Common myeloid progenitor, CD34-positive (primary cell): ENCODE measurements around the gene FBXO22. TPM values are rescaled to one million over a fixed set of nuclear protein-coding genes. Genes with fewer than 3 reads are reported as not detected.
"Not testable (repeated sequence)": the region's sequence is repeated elsewhere in the genome, so short reads cannot be mapped to it uniquely, and the experiment has no call there.

ENCODE experiments used
- CTCF ChIA-PET: fragments of 350-600 bp; sonication (Branson Sonifier 250); formaldehyde crosslinking; loops from one replicate; lab custom pipeline; 2021; ENCODE audit warnings: antibody characterized with exemption; lab: Charles Lee
- POLR2A ChIA-PET: fragments of 350-600 bp; sonication (Branson Sonifier 250); formaldehyde crosslinking; loops from one replicate; lab custom pipeline; 2021; ENCODE audit warnings: antibody characterized with exemption; lab: Charles Lee
- DNase-seq, 3 donors: peaks; one replicate each; pipeline versions ENCODE4 v3.0.0 to v3.0.0-alpha.2; 2013
- H3K27ac ChIP-seq, 2 experiments: 1 replicate in 1 of 2; 2 replicates in 1 of 2; pipeline ENCODE4 v1.7.0; 2013; ENCODE audit warnings: inconsistent platforms in 2 of 2, low read length in 2 of 2, mild to moderate bottlenecking in 2 of 2, low read depth in 1 of 2, moderate library complexity in 1 of 2; ENCODE audit not compliant: severe bottlenecking in 2 of 2, insufficient read depth in 1 of 2, poor library complexity in 1 of 2
- H3K27me3 ChIP-seq, 5 experiments: replicated peaks in 2 of 5; 1 replicate in 3 of 5; 2 replicates in 2 of 5; pipeline versions ENCODE4 v1.6.1 to v1.7.0; 2013; ENCODE audit warnings: low read length in 4 of 5, mild to moderate bottlenecking in 2 of 5, moderate library complexity in 2 of 5, inconsistent platforms in 1 of 5; ENCODE audit not compliant: insufficient read depth in 5 of 5, control insufficient read depth in 4 of 5
- H3K36me3 ChIP-seq, 4 experiments: 1 replicate in 2 of 4; 2 replicates in 2 of 4; pipeline versions ENCODE4 v1.6.1 to v1.7.0; 2013; ENCODE audit warnings: low read length in 3 of 4, control low read depth in 1 of 4, mild to moderate bottlenecking in 1 of 4; ENCODE audit not compliant: control insufficient read depth in 4 of 4, insufficient read depth in 4 of 4
- H3K4me1 ChIP-seq, 4 experiments: 1 replicate in 3 of 4; 2 replicates in 1 of 4; pipeline versions ENCODE4 v1.6.1 to v1.7.1; 2013; ENCODE audit warnings: low read length in 3 of 4, mild to moderate bottlenecking in 3 of 4, control low read depth in 1 of 4, inconsistent platforms in 1 of 4, moderate library complexity in 1 of 4; ENCODE audit not compliant: control insufficient read depth in 4 of 4, insufficient read depth in 4 of 4; ENCODE audit errors: control extremely low read depth in 1 of 4
- H3K4me3 ChIP-seq, 7 experiments: 1 replicate in 4 of 7; 2 replicates in 3 of 7; pipeline versions ENCODE4 v1.5.1 to v1.7.0; 2013; ENCODE audit warnings: mild to moderate bottlenecking in 7 of 7, low read length in 6 of 7, moderate library complexity in 6 of 7, inconsistent platforms in 2 of 7, low read depth in 2 of 7, control low read depth in 1 of 7; ENCODE audit not compliant: insufficient read depth in 4 of 7, control insufficient read depth in 1 of 7; ENCODE audit errors: extremely low read depth in 1 of 7
- H3K9me3 ChIP-seq, 5 experiments: 1 replicate in 4 of 5; 2 replicates in 1 of 5; pipeline versions ENCODE4 v1.6.1 to v1.7.1; 2013; ENCODE audit warnings: low read length in 4 of 5, mild to moderate bottlenecking in 2 of 5, inconsistent platforms in 1 of 5, low read depth in 1 of 5, moderate library complexity in 1 of 5; ENCODE audit not compliant: control insufficient read depth in 4 of 5, insufficient read depth in 2 of 5; ENCODE audit errors: control extremely low read depth in 1 of 5
- WGBS: methylation state at CpG from one replicate; pipeline ENCODE4 v1.1.5; 2013; ENCODE audit not compliant: insufficient coverage; 5-methylcytosine and 5-hydroxymethylcytosine counted together
- polyA plus RNA-seq: library from polyadenylated mRNA; unstranded; fragments of 120-200 nt; gene quantifications from one replicate; pipeline ENCODE4 v1.2.1, GENCODE V29; 2013

FBXO22 gene
- 16.6 TPM for polyA plus RNA-seq

- H3K9me3 ChIP-seq, result no peaks in the 10 kb centered on the region
- H3K4me1 ChIP-seq, result peaks cover 8 to 31% (median 20%) of the 10 kb centered on the region in 4 experiments
- peaks cover 11 to 24% (median 13%) of the 10 kb centered on the region in 4 experiments for H3K36me3 ChIP-seq
- POLR2A ChIA-PET, result interaction anchor here (0.5 kb wide), 1 partner anchor 20 kb away, joined by 3 read pairs; no protein-coding TSS in a partner anchor
- peak within 1 kb of the TSS; percentile 67 to 97 (median 92) for H3K4me3 ChIP-seq
- DNase-seq, result peak; percentile 90 to 95 (median 94)
- WGBS, result 2% methylated on average over 59 of the region's 63 CpGs
- H3K27ac ChIP-seq, result peak within 1 kb of the TSS; percentile 74 to 87
- H3K27me3 ChIP-seq, result no peaks in the 10 kb centered on the region
- CTCF ChIA-PET, result interaction anchor here (0.7 to 2.0 kb wide), 6 partner anchors 10 to 62 kb away, joined by 3 to 5 read pairs (median 4); no protein-coding TSS in a partner anchor
These were observed at the start of gene FBXO22 for GRCh38 chr15:75903331-75904239. FBXO22 (plus strand) TSS chr15:75903878; CDS start chr15:75903964, 86 bp downstream.

- POLR2A ChIA-PET, result no interaction called here
- Histone ChIP-seq H3K36me3 (peaks cover 10 to 32% (median 22%) of the 10 kb centered on the region in 4 experiments), H3K27me3 (no peaks in the 10 kb centered on the region), H3K4me3 (no peak overlapping the region), H3K4me1 (peaks cover 0 to 4% (median 1%) of the 10 kb centered on the region in 4 experiments), H3K27ac (no peak overlapping the region), H3K9me3 (no peaks in the 10 kb centered on the region)
- CTCF ChIA-PET, result no interaction called here
- DNase-seq, result no peak
These were observed 45.8 kb upstream of the FBXO22 start for GRCh38 chr15:75857886-75858285.

- 88% methylated on average over 2 of the region's 6 CpGs for WGBS
- peaks cover 4 to 31% (median 16%) of the 10 kb centered on the region in 4 experiments for H3K36me3 ChIP-seq
- ChIA-PET CTCF (interaction anchor here (0.9 to 1.3 kb wide), 2 partner anchors 14 to 51 kb away, joined by 3 read pairs; no protein-coding TSS in a partner anchor), POLR2A (no interaction called here)
- H3K27ac ChIP-seq, result no peak overlapping the region
- H3K4me1 ChIP-seq, result peaks cover 0 to 10% (median 3%) of the 10 kb centered on the region in 4 experiments
- no peaks in the 10 kb centered on the region for H3K9me3 ChIP-seq
- no peak overlapping the region for H3K4me3 ChIP-seq
- no peaks in the 10 kb centered on the region for H3K27me3 ChIP-seq
- no peak for DNase-seq
These were observed 41.8 kb upstream of the FBXO22 start for GRCh38 chr15:75861750-75862402.

GRCh38 chr15:75862796-75863195 lies 40.9 kb upstream of the FBXO22 start:
- no peak for DNase-seq
- ChIA-PET POLR2A (no interaction called here), CTCF (no interaction called here)
- no CpG with 5 or more reads among the region's 1 CpG for WGBS
- H3K27ac ChIP-seq, result no peak overlapping the region
- H3K4me1 ChIP-seq, result peaks cover 0 to 12% (median 9%) of the 10 kb centered on the region in 4 experiments
- H3K4me3 ChIP-seq, result no peak overlapping the region
- no peaks in the 10 kb centered on the region for H3K27me3 ChIP-seq
- H3K9me3 ChIP-seq, result no peaks in the 10 kb centered on the region
- peaks cover 4 to 28% (median 16%) of the 10 kb centered on the region in 4 experiments for H3K36me3 ChIP-seq

GRCh38 chr15:75864213-75865059 lies 39.2 kb upstream of the FBXO22 start:
- CTCF ChIA-PET, result no interaction called here
- peak in 1 of 3 donors; percentile 4 for DNase-seq

GRCh38 chr15:75866045-75866444 lies 37.6 kb upstream of the FBXO22 start:
- H3K36me3 ChIP-seq, result peaks cover 5 to 27% (median 15%) of the 10 kb centered on the region in 4 experiments

More at GRCh38 chr15:75864213-75865059, 39.2 kb upstream of the FBXO22 start:
- WGBS, result 75% methylated on average over 2 of the region's 5 CpGs
- H3K36me3 ChIP-seq, result peaks cover 5 to 28% (median 13%) of the 10 kb centered on the region in 4 experiments
- H3K9me3 ChIP-seq, result no peaks in the 10 kb centered on the region
- peak overlapping the region in 1 of 2 experiments; percentile 34 for H3K27ac ChIP-seq
- H3K4me3 ChIP-seq, result no peak overlapping the region
- H3K27me3 ChIP-seq, result no peaks in the 10 kb centered on the region
- peaks cover 0 to 12% (median 9%) of the 10 kb centered on the region in 4 experiments for H3K4me1 ChIP-seq
- POLR2A ChIA-PET, result interaction anchor here (0.6 kb wide), 1 partner anchor 424 kb away, joined by 4 read pairs; no protein-coding TSS in a partner anchor

More at GRCh38 chr15:75866045-75866444, 37.6 kb upstream of the FBXO22 start:
- H3K27ac ChIP-seq, DNase-seq, H3K4me3 ChIP-seq, H3K27me3 ChIP-seq, POLR2A ChIA-PET, H3K9me3 ChIP-seq: not testable (repeated sequence)
- CTCF ChIA-PET, result interaction anchor here (0.6 to 0.7 kb wide), 2 partner anchors 10 to 779 kb away, joined by 3 to 5 read pairs; no protein-coding TSS in a partner anchor
- peaks cover 0 to 12% (median 9%) of the 10 kb centered on the region in 4 experiments for H3K4me1 ChIP-seq
- WGBS, result no CpG with 5 or more reads among the region's 1 CpG
